MCF 10A (cell line): ENCODE results near the gene KIZ. TPM values are rescaled to one million over a fixed set of nuclear protein-coding genes. Genes with fewer than 3 reads are reported as not detected.

Experiments
- BruUV-seq: library from RNA; stranded (reverse); fragments of 400-500 nt; replicated peaks from 2 replicates; lab custom pipeline; 2021; lab: Mats Ljungman, UMichigan
- CTCF ChIA-PET: fragments of 300-600 bp; sonication (Branson Sonifier 250); formaldehyde crosslinking; extraction: SDS; loops from one replicate; lab custom pipeline; 2021; ENCODE audit warnings: antibody characterized with exemption, inconsistent platforms; lab: Yijun Ruan, JAX
- POLR2A ChIA-PET: fragments of 300-600, 350-650 bp; sonication (Branson Sonifier 250); formaldehyde crosslinking; extraction: SDS; loops from one replicate; lab custom pipeline; 2020; ENCODE audit warnings: antibody characterized with exemption, inconsistent platforms; lab: Yijun Ruan, JAX
- DNase-seq: peaks from one replicate; pipeline ENCODE4 v3.0.0-alpha.2; 2018; ENCODE audit not compliant: unreplicated experiment
- H3K27ac Mint-ChIP-seq: one replicate; pipeline ENCODE4 v1.8.0; 2022; ENCODE audit warnings: mild to moderate bottlenecking, low read depth, mixed read lengths; ENCODE audit not compliant: unreplicated experiment
- H3K27me3 Mint-ChIP-seq: one replicate; pipeline ENCODE4 v1.8.0; 2022; ENCODE audit warnings: mixed read lengths; ENCODE audit not compliant: insufficient read depth, unreplicated experiment
- H3K36me3 Mint-ChIP-seq: one replicate; pipeline ENCODE4 v1.8.0; 2022; ENCODE audit warnings: mild to moderate bottlenecking, moderate library complexity, mixed read lengths; ENCODE audit not compliant: insufficient read depth, unreplicated experiment
- H3K4me1 Mint-ChIP-seq: one replicate; pipeline ENCODE4 v1.8.0; 2022; ENCODE audit warnings: mixed read lengths; ENCODE audit not compliant: insufficient read depth, unreplicated experiment
- H3K4me3 Mint-ChIP-seq: one replicate; pipeline ENCODE4 v1.8.0; 2022; ENCODE audit warnings: mild to moderate bottlenecking, moderate library complexity, mixed read lengths; ENCODE audit not compliant: unreplicated experiment
- H3K9me3 Mint-ChIP-seq: one replicate; pipeline ENCODE4 v1.8.0; 2022; ENCODE audit warnings: mixed read lengths; ENCODE audit not compliant: unreplicated experiment
- intact Hi-C: fragments of 100-400 bp; cut with micrococcal nuclease; formaldehyde crosslinking; loops from 2 replicates; pipeline ENCODE4 v1.14.1; 2022
- total RNA-seq: library from RNA; stranded (reverse); gene quantifications from 2 replicates; pipeline ENCODE4 v1.2.3, GENCODE V29; 2022
- TF ChIP-seq, protein P1 (sequence below): fragments of 200-600 bp; IDR thresholded peaks from one replicate; pipeline ENCODE4 v1.8.0; 2022; ENCODE audit warnings: antibody characterized with exemption, mild to moderate bottlenecking; ENCODE audit not compliant: unreplicated experiment

The KIZ gene
- total RNA-seq, 1 experiment from 2014 or later = 56.1 TPM

DNA sequence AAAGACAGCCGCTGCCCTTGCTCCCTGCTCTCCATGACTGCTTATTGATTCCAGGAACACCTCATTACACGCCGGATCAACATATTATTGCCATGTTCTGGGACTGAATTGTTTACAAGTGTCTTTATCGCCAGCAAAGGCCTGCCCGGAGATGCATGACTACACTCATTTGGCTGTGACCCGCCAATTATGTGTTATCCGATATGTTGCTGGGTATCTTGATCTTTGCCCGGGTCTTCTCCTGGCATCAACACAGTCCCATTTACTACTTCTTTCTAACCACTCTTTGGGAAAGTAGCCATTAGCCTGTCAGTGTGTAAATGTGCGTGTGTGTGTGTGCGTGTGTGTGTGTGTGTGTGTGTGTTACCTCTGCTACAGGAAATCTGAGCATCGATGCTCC is 35.2 kb upstream of the KIZ start:
- no TSS peak for BruUV-seq
- Mint-ChIP-seq H3K4me3 (no peak overlapping the region), H3K4me1 (peaks cover 10% of the 10 kb centered on the region), H3K27ac (no peak overlapping the region), H3K27me3 (no peaks in the 10 kb centered on the region), H3K9me3 (no peaks in the 10 kb centered on the region), H3K36me3 (no peaks in the 10 kb centered on the region)
- no peak for DNase-seq
- CTCF ChIA-PET = interaction anchor here (1.2 kb wide), 1 partner anchor 145 kb away, joined by 4 read pairs; no protein-coding TSS in a partner anchor
- TF ChIP-seq, protein P1, sequence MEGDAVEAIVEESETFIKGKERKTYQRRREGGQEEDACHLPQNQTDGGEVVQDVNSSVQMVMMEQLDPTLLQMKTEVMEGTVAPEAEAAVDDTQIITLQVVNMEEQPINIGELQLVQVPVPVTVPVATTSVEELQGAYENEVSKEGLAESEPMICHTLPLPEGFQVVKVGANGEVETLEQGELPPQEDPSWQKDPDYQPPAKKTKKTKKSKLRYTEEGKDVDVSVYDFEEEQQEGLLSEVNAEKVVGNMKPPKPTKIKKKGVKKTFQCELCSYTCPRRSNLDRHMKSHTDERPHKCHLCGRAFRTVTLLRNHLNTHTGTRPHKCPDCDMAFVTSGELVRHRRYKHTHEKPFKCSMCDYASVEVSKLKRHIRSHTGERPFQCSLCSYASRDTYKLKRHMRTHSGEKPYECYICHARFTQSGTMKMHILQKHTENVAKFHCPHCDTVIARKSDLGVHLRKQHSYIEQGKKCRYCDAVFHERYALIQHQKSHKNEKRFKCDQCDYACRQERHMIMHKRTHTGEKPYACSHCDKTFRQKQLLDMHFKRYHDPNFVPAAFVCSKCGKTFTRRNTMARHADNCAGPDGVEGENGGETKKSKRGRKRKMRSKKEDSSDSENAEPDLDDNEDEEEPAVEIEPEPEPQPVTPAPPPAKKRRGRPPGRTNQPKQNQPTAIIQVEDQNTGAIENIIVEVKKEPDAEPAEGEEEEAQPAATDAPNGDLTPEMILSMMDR = no peak
- intact Hi-C loops = no loop called here
- POLR2A ChIA-PET = no interaction called here

DNA sequence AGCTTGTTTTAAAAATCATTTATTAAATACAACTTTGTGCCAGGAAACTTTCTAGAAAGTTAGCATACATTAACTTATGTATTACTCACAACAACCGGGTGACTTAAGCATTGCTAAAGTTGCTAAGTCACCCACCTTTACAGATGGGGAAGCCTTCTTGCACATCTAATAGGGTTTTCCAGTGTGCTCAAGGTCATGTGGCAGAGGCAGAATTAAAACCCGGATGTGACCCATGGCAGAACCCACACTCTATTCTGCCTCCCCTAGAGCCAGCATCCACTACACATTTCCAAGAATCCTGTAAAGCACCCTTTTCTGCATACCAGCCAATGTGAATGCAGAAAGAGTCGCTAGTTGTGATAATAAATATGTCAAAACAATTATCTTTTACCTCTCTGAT is 33.1 kb upstream of the KIZ start:
- TF ChIP-seq, protein P1 = no peak
- Mint-ChIP-seq H3K9me3 (no peaks in the 10 kb centered on the region), H3K36me3 (no peaks in the 10 kb centered on the region), H3K27ac (no peak overlapping the region), H3K4me3 (no peak overlapping the region), H3K4me1 (peaks cover 10% of the 10 kb centered on the region), H3K27me3 (no peaks in the 10 kb centered on the region)
- BruUV-seq = no TSS peak
- ChIA-PET CTCF (no interaction called here), POLR2A (no interaction called here)
- intact Hi-C loops = no loop called here
- DNase-seq = no peak

DNA sequence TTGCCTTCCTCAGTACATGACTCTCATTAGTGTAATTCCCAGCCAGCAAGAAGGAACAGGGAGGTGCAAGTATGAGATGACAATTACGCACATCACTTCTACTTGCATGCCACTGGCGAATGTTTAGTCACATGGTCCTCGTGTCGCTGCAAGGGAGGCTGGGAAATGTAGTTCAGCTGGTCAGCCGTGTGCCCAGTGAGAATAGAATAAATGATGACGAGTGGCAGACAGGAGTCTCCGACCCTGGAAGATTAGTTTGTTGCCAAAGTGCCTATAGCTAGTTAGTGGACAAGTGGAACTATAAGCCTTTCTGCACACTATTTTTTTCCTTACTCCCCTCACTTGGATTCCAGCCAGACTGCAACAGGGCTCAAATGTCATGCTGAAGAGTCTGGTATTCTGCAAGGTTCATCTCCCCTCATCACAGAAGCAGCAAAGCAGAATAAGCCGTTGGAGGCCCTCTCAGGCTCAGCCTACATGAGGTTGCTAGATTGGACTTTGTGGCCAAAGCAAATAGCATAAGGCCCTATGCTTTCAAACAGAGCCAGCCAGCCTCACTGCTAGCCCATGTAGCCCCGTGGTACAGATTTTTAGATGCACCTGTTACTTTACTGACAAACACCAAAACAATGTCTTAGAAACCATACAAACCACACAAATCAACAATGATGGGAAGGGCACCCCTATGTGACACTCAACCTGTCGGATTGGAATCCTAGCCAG is 29.4 kb upstream of the KIZ start:
- intact Hi-C loops = no loop called here
- TF ChIP-seq, protein P1 = no peak

DNA sequence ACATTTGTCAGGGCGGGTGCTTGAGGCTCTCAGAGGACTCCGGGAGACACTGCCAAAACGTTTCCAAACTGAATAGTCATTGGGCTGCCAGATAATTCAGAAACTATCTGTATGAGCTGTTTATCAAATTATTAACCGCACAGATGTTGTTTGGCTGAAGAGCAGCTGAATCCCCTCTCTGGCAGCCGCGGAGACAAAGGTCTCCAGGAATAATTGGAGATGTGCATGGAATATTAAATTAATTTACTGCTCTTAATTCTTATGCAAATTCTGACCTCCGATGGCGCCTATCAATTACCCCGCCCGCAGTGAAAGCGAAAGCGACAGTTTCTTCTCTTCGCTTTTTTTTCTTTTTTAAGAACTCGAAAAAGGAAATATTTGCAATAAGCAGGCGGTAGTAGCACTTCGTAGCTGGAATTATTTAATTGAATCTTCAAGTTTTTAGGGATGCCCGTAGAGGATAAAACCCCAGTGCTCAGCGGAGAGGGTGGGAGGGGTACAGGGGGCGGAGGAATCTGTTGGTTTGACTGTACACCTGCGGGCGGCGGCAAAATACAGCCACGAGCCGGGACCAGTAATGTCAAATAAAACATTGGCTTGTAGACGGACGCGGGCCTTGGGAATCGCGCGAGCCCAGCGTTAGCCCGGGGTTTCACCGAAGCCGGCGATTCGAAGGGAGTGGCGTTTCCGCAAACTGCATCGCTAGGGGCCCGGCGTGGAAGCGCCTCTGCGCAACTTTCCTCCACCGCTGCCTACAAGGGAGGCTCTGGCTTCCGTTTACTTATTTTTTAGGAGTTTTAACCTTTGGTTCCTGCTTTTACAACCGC is 25.9 kb upstream of the KIZ start:
- DNase-seq = no peak
- BruUV-seq = no TSS peak
- no peak overlapping the region for H3K27ac Mint-ChIP-seq
- intact Hi-C loops = no loop called here
- no peak overlapping the region for H3K4me3 Mint-ChIP-seq
- no peaks in the 10 kb centered on the region for H3K27me3 Mint-ChIP-seq
- TF ChIP-seq, protein P1 = no peak
- no peaks in the 10 kb centered on the region for H3K4me1 Mint-ChIP-seq
- H3K36me3 Mint-ChIP-seq = no peaks in the 10 kb centered on the region
- no peaks in the 10 kb centered on the region for H3K9me3 Mint-ChIP-seq
- POLR2A ChIA-PET = interaction anchor here (0.6 kb wide), 1 partner anchor 24 kb away, joined by 3 read pairs; no protein-coding TSS in a partner anchor
- CTCF ChIA-PET = no interaction called here

More for the DNA sequence above, 29.4 kb upstream of the KIZ start:
- H3K9me3 Mint-ChIP-seq = no peaks in the 10 kb centered on the region
- no peaks in the 10 kb centered on the region for H3K27me3 Mint-ChIP-seq
- H3K27ac Mint-ChIP-seq = no peak overlapping the region
- no peaks in the 10 kb centered on the region for H3K36me3 Mint-ChIP-seq
- CTCF ChIA-PET = interaction anchor here (0.7 to 1.1 kb wide), 3 partner anchors 9 to 159 kb away, joined by 3 to 4 read pairs (median 3); no protein-coding TSS in a partner anchor
- H3K4me1 Mint-ChIP-seq = no peaks in the 10 kb centered on the region
- peak; percentile 80 for DNase-seq
- POLR2A ChIA-PET = interaction anchor here (0.7 to 2.0 kb wide), 4 partner anchors 11 to 28 kb away, joined by 3 to 6 read pairs (median 4); no protein-coding TSS in a partner anchor
- H3K4me3 Mint-ChIP-seq = no peak overlapping the region
- BruUV-seq = no TSS peak
